ENCODE measurements around the gene POU2F3.

The POU2F3 gene

DNA sequence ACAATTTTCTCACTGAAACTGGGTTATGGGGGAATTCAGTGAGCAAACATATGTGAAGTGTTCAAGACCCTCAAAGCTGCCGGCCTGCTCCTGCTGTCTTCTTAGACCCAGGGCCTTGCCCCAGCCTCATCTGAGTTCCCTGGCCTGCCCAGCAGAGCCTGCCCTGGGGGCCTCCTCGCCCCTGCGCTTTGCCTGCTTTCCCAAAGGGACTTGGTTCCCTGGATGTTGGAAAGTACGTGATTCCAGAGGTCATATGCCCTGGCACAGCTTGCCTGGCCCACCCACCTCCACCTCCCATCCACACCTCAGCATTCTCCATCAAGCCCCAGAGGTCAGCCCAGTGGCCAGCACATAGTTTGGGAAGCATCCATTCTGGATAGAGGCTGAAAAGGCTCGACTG lies 13.7 kb upstream of the POU2F3 start:
- in situ Hi-C loops (cut with HindIII; ENCODE audit: low sequenced_read_pairs) = loop anchor here (5.0 kb wide), 2 partner anchors 49 to 66 kb away; no protein-coding TSS in a partner anchor

DNA sequence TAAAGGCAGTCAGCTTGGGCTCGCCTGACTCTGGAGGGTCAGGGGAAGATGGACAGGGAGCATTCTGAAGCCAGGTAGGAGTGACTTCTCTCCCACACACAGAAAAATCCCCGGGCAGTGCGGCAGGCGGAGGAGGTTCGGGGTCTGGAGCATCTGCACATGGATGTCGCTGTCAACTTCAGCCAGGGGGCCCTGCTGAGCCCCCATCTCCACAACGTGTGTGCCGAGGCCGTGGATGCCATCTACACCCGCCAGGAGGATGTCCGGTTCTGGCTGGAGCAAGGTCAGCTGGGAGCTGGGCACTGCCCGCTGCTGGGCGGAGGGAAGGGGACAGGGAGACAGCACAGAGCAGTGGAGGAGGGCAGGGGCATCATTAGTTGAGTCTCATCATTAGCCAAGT lies 13.2 kb upstream of the POU2F3 start:
- in situ Hi-C loops (cut with HindIII; ENCODE audit: low sequenced_read_pairs) = loop anchor here (5.0 kb wide), 2 partner anchors 49 to 66 kb away; no protein-coding TSS in a partner anchor

GRCh38 chr11:120227228-120227852 lies 12.6 kb upstream of the POU2F3 start:
- in situ Hi-C loops (cut with HindIII; ENCODE audit: low sequenced_read_pairs) = loop anchor here (5.0 kb wide), 2 partner anchors 50 to 65 kb away; no protein-coding TSS in a partner anchor

- in situ Hi-C loops (cut with HindIII; ENCODE audit: low sequenced_read_pairs) = loop anchor here (5.0 kb wide), 2 partner anchors 52 to 63 kb away; no protein-coding TSS in a partner anchor
These were observed 11.1 kb upstream of the POU2F3 start for GRCh38 chr11:120228794-120229384.

DNA sequence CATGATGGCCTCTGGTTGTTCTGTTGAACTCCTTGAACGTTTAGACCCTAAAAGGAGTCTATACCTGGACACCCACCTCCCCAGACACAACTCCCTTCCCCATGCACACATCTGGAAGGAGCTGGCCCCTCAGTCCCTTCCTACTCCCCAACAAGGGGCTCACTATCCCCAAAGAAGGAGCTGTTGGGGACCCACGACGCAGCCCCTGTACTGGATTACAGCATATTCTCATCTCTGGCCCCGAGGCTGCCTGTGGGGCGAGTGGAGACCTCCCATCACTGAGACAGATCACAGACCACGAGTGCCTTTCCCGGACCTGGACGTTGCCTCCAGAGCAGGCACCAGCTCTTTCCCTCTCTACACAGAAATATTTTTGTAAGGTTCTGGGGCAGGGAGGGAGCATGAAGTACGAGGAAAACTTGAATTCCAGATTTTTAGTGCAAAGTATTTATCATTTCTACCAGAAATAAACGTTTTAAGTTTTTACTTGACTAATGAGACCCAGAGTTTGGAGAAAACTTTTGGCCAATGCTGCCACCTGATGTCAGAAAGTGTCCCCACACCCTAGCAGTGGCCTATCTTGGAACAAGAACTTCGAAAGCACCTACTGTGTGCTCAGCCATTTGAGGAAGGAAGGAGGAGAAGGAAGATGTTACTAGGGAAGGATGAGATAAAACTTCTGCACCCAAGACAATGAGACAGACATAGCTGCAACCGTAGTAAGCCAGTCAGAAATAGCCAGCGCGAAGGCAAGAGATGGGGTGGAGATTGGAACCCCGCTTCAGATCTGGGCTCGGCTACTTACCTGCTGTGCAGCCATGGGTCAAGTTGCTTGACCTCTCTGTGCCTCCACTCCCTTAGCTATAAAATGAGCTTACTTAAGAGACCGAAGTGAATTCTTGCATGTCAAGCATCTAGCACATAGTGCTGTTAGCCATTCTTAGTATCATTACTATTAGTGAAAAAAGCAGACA lies 10.2 kb upstream of the POU2F3 start:
- in situ Hi-C loops (cut with HindIII; ENCODE audit: low sequenced_read_pairs) = loop anchor here (5.0 kb wide), 2 partner anchors 52 to 63 kb away; no protein-coding TSS in a partner anchor

DNA sequence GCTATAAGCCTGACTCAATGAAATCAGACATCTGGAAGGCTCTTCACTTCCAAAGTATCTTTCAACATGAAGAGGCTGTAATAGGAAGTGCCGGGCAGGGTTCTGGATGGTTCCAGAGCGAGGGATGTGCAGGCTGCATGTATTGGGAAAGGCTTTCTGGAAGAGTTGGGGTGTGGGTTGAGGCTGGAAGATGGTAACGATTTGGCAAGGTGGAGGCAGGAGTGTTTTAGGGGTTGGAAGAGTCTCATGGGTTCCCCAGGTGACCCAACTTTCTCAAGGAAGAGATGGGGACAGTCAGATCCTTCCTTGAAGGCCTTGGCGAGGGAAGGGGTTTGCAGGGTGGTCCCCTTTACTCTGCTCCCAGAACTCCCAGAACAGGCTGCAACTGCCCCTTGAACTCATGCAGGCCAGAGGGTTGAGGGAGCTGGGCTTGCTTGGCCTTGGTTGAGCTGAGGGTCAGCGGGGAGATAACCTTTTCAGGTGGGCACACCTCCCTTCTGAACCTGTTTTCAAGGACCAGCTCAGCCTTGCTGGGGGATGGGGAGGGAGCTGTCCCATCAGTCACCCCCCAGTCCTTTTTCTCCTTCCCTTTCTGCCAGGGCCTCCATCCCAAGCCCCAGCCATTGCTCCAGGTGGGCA lies 9.4 kb upstream of the POU2F3 start:
- in situ Hi-C loops (cut with HindIII; ENCODE audit: low sequenced_read_pairs) = no loop called here

DNA sequence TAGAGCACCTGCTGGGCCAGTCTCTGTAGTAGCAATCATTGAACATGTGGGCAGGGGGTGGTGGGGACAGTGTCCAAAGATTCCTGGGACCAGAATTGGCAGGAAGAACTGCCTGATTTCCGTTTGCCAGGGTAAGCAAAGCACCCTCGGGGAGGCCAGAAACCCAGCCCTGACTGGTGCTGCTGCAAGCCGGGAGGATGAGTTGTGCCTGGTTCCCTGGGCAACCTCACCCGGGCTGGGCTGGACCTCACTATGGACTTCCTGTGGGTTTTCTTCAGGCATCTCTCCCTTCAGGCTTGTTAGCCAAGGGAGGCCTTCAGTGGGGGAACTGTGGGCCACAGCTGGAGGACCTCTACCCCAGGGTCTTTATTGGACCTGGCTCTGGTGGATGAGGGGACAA lies 8.0 kb upstream of the POU2F3 start:
- in situ Hi-C loops (cut with HindIII; ENCODE audit: low sequenced_read_pairs) = no loop called here

GRCh38 chr11:120233207-120233803 lies 6.6 kb upstream of the POU2F3 start:
- in situ Hi-C loops (cut with HindIII; ENCODE audit: low sequenced_read_pairs) = no loop called here

DNA sequence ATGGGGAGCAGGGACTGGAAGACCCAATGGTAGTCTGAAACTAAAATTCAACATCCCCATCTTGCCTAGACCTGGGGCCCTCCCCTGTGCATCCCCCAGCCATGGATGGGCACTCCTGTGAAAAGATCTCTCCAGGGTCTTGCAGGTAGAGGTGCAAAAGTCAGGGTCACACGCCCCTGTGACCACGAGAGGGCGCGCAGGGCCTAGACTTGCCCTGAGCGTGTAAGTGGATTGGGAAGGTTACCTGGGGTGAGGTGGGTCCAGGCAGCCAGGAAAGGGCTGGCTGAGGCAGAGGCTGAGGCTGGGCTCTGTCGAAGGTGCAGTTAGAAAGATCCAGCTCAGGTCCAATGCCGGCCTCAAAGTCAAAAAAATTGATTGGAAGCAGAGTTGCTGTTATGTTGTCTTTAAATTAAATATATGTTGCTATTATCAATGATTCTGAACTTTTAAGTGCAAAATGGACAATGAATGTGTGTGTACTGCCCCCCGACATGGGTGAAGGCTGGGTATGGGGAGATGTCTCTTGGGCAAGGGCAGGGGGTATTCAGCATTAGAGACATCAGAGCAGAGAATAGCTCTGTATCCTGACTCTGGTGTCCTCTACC lies 4.8 kb upstream of the POU2F3 start:
- in situ Hi-C loops (cut with HindIII; ENCODE audit: low sequenced_read_pairs) = no loop called here

DNA sequence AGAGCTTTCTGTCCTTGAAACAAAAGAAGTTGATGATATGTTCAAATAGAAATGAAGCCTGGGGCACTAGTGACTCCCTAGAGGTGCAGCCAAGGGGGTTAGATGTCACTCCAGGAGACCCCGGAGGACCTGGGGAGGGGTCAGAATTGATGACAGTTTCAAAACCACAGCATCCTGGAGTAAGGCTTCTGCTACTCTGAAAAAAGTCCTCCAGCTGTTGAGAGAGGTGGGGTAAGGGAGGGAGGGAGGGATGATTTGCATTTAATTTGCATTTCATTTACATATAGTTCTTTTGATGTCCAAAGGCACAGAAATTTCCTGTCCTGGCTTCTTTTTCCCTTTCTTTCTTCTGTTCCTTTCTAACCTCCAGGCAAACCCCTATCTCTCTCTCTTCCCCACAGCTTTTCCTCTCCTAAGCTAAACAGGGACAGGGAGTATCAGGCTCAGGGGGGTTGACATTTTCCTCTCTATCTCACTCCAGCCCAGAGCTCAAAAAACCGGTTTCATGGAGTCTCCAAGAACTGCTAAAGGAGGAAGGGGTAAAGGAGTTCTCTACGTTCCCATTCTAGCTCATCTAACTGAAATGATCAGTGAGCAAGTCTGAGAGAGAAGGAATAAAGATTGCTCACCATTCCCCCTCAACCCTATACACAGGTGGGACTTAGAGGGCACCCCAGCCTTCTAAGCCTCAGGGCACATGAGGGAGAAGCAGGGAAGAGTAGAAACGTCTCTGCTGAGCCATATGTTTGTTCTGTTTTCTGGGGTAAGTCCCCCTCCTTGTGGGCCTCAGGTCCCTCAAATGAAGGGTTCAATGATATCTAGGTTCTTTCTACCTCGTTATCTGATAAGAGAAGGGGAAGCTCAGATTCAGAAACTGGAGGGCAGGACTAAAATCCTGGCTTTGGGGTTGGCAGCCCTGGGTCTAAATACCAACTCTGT lies 3.5 kb upstream of the POU2F3 start:
- in situ Hi-C loops (cut with HindIII; ENCODE audit: low sequenced_read_pairs) = no loop called here

- in situ Hi-C loops (cut with HindIII; ENCODE audit: low sequenced_read_pairs) = no loop called here
These were observed 846 bp upstream of the POU2F3 start for GRCh38 chr11:120238968-120239620.

DNA sequence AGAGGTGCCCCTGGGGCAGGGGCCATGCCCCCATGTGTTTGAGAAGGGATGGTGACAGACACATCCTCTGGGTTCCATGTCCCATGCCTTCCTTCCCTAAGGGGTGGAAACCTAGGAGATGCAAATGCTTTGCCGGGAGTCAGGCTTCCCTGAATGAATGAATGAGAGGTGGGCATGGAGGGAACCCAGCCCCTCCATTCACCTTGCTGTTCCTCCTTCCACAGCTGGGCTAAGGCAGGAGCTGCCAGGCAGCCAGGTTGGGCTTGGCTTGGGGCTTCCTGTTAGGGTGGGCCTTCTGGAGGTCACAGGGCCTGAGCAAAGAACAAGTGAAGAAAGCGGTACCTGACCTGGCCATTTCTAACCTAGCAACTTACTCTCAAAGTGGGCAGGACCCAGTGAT lies 926 bp downstream of the POU2F3 start:
- in situ Hi-C loops (cut with HindIII; ENCODE audit: low sequenced_read_pairs) = no loop called here

GRCh38 chr11:120241277-120241676 lies 1.3 kb downstream of the POU2F3 start:
- in situ Hi-C loops (cut with HindIII; ENCODE audit: low sequenced_read_pairs) = no loop called here

- in situ Hi-C loops (cut with HindIII; ENCODE audit: low sequenced_read_pairs) = no loop called here
These were observed 3.3 kb downstream of the POU2F3 start for GRCh38 chr11:120243221-120243620.

DNA sequence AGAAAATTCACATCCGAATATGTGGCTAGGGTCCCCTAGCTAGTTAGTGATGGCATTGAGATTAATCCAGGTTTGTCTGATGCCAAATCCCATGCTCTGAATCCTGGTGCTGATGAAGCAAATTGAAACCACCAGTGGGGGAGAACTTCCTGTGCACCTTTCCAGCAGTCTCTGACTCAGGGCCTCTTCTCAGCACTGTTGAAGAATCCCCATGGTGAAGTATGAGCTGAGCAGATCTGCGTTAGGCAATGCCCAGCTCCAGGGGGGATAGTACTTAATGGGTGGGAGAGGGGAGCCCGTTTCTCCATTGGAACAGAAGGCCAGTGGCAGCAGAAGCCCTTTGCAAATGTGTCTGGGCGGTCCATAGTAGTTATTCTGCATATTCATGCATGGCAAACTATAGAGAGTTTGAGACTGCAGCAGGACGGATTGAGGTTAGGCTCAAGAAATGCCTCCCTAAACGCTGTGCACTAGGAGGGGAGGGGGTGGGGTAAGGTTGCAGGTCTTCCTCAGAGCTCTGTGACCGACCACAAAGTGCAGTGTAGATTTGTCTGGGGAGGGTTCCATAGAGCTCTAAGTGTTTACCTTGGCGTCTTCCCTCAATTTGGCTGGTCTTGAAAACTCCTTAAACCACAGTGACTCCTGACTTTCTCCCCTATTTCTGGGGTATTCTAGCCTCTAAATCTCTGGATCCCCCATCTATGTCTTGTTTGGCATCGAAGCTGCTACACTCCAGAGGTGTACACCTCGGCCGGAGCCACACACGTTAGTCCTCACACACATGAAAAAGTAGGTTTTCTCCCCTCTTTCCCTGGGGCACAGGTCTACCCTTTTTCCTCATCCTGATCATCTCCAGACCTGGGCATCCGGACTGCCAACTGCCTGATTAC lies 4.8 kb downstream of the POU2F3 start:
- in situ Hi-C loops (cut with HindIII; ENCODE audit: low sequenced_read_pairs) = loop anchor here (5.0 kb wide), 1 partner anchor 73 kb away; no protein-coding TSS in a partner anchor

- in situ Hi-C loops (cut with HindIII; ENCODE audit: low sequenced_read_pairs) = loop anchor here (5.0 kb wide), 1 partner anchor 72 kb away; no protein-coding TSS in a partner anchor
These were observed 5.5 kb downstream of the POU2F3 start for GRCh38 chr11:120245434-120245833.

GRCh38 chr11:120248551-120249278 lies 8.8 kb downstream of the POU2F3 start:
- in situ Hi-C loops (cut with HindIII; ENCODE audit: low sequenced_read_pairs) = loop anchor here (5.0 kb wide), 1 partner anchor 69 kb away; no protein-coding TSS in a partner anchor
